Type B pancreatic cell (in vitro differentiated cells): Measurements from ENCODE around the gene SCAP. TPM values are rescaled to one million over a fixed set of nuclear protein-coding genes. Genes with fewer than 3 reads are reported as not detected.
"Not testable (repeated sequence)": the region's sequence is repeated elsewhere in the genome, so short reads cannot be mapped to it uniquely, and the experiment has no call there.

Source experiments
- DNase-seq: peaks from one replicate; pipeline ENCODE4 v3.0.0; 2021; ENCODE audit warnings: mixed read lengths; ENCODE audit not compliant: unreplicated experiment; ENCODE audit errors: extremely low spot score
- H3K27ac Mint-ChIP-seq: 2 replicates; pipeline ENCODE4 v1.8.0; 2021; ENCODE audit warnings: mild to moderate bottlenecking, mixed read lengths
- H3K27me3 Mint-ChIP-seq: 2 replicates; pipeline ENCODE4 v1.8.0; 2021; ENCODE audit warnings: mixed read lengths
- H3K36me3 Mint-ChIP-seq: 2 replicates; pipeline ENCODE4 v1.8.0; 2021; ENCODE audit warnings: mixed read lengths
- H3K4me1 Mint-ChIP-seq: one replicate; pipeline ENCODE4 v1.8.0; 2021; ENCODE audit warnings: mixed read lengths; ENCODE audit not compliant: unreplicated experiment
- H3K4me3 Mint-ChIP-seq: 2 replicates; pipeline ENCODE4 v1.8.0; 2021; ENCODE audit warnings: mild to moderate bottlenecking, mixed read lengths
- H3K9me3 Mint-ChIP-seq: 2 replicates; pipeline ENCODE4 v1.8.0; 2021; ENCODE audit warnings: mixed read lengths
- total RNA-seq: library from RNA; stranded (reverse); gene quantifications from 2 replicates; pipeline ENCODE4 v1.2.1, GENCODE V29; 2021; ENCODE audit warnings: low replicate concordance
- TF ChIP-seq, protein P1 (sequence below): fragments of 200-600 bp; sonication (generic); conservative IDR thresholded peaks from 2 replicates; pipeline ENCODE4 v1.5.0; 2021; ENCODE audit warnings: antibody characterized with exemption, mild to moderate bottlenecking

SCAP gene
- total RNA-seq, 1 donor from 2014 or later = 106 TPM

DNA sequence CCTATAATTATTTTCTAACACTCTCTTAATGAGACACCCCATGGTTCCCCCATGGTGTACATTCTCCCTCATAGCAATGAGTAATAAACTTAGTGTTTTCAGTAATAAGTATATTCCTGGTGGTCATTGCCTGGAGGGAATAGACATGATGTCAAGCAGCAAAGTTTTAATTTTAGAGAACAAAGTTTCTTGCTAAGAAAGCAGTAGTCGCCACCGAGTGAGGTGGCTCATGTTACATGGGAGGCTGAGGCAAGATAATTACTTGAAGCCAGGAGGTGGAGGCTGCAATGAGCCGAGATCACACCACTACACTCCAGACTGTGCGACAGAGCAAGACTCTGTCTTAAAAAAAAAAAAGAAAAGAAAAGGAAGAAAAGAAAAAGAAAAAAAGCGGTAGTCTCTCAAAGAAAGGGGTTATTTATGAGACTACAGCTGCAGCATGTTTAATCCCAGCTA is 40.2 kb upstream of the SCAP start:
- no peaks in the 10 kb centered on the region for H3K36me3 Mint-ChIP-seq
- no peaks in the 10 kb centered on the region for H3K9me3 Mint-ChIP-seq
- peak overlapping the region; percentile 13 for H3K27ac Mint-ChIP-seq
- peak overlapping the region; percentile 38 for H3K4me3 Mint-ChIP-seq
- TF ChIP-seq, protein P1, sequence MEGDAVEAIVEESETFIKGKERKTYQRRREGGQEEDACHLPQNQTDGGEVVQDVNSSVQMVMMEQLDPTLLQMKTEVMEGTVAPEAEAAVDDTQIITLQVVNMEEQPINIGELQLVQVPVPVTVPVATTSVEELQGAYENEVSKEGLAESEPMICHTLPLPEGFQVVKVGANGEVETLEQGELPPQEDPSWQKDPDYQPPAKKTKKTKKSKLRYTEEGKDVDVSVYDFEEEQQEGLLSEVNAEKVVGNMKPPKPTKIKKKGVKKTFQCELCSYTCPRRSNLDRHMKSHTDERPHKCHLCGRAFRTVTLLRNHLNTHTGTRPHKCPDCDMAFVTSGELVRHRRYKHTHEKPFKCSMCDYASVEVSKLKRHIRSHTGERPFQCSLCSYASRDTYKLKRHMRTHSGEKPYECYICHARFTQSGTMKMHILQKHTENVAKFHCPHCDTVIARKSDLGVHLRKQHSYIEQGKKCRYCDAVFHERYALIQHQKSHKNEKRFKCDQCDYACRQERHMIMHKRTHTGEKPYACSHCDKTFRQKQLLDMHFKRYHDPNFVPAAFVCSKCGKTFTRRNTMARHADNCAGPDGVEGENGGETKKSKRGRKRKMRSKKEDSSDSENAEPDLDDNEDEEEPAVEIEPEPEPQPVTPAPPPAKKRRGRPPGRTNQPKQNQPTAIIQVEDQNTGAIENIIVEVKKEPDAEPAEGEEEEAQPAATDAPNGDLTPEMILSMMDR = no peak
- peaks cover 15% of the 10 kb centered on the region for H3K4me1 Mint-ChIP-seq
- H3K27me3 Mint-ChIP-seq = no peaks in the 10 kb centered on the region
- DNase-seq = no peak

DNA sequence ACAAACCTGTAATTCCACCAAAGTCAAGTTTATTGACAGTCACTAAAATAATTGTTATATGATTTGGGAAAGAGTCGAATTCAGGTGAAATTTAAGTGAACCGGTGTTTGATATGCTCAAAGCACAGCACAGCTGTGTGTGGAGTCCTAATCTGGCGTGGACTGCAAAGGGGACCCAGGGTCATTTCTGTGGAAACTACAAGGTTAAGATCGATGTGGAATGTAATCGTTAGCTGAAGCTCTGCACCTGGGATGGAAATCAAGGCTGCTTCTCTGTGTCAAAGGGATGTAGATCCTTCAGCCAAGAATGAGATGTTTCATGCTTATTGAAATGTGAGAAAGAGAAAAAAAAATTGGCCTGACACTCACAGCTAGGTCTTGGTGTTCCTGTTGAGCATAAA is 39.4 kb upstream of the SCAP start:
- Mint-ChIP-seq H3K4me3 (peak overlapping the region; percentile 79), H3K27ac (peak overlapping the region; percentile 13)

DNA sequence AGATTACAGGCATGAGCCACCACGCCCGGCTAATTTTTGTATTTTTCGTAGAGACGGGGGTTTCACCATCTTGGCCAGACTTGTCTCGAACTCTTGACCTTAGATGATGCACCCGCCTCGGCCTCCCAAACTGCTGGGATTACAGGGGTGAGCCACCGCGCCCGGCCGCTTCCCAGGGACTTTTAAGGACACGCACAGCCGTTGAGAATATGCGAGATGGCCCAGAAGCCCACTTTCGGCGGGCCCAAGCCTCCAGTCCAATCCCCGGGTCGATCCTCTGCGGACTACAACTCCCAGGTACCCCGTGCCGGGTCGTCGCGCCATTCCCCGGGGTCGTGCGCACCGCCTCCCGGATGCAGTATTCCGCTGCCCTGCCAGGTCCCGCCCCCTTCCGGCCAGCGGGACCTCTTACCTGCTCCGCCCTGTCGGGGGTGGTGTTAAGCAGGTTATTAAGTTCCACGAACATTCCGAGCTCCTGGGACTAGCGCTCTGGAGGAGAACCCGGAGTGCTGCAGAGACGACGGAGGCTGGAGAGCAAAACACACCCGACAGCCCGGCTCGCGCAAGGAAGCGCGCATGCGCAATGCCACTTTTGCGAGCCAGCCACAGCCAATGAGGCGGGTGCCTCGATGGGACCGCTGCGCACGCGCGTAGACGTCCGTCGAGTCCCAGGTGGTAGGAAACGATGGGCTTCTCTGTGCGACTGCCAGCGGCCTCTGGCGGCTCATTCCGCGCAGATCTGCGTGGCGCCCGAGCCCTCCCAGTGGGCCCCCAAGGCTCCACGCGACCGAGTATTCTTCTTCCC is 37.6 kb upstream of the SCAP start, which contains the start of gene ELP6:
Gene ELP6, minus strand, starts transcription at position 588 of the 805 bp plus-strand sequence. Its CDS starts 122 bp downstream, at position 466.
- TF ChIP-seq, protein P1 = peak; percentile 67
- Mint-ChIP-seq H3K9me3 (no peaks in the 10 kb centered on the region), H3K4me3 (peak within 1 kb of the TSS; percentile 99), H3K27ac (peak within 1 kb of the TSS; percentile 96), H3K4me1 (peaks cover 15% of the 10 kb centered on the region), H3K27me3 (no peaks in the 10 kb centered on the region), H3K36me3 (no peaks in the 10 kb centered on the region)
- DNase-seq = peak; percentile 97

More for the DNA sequence above, 39.4 kb upstream of the SCAP start:
- DNase-seq = no peak
- TF ChIP-seq, protein P1 = no peak
- no peaks in the 10 kb centered on the region for H3K9me3 Mint-ChIP-seq
- no peaks in the 10 kb centered on the region for H3K27me3 Mint-ChIP-seq
- H3K36me3 Mint-ChIP-seq = no peaks in the 10 kb centered on the region
- H3K4me1 Mint-ChIP-seq = peaks cover 15% of the 10 kb centered on the region

DNA sequence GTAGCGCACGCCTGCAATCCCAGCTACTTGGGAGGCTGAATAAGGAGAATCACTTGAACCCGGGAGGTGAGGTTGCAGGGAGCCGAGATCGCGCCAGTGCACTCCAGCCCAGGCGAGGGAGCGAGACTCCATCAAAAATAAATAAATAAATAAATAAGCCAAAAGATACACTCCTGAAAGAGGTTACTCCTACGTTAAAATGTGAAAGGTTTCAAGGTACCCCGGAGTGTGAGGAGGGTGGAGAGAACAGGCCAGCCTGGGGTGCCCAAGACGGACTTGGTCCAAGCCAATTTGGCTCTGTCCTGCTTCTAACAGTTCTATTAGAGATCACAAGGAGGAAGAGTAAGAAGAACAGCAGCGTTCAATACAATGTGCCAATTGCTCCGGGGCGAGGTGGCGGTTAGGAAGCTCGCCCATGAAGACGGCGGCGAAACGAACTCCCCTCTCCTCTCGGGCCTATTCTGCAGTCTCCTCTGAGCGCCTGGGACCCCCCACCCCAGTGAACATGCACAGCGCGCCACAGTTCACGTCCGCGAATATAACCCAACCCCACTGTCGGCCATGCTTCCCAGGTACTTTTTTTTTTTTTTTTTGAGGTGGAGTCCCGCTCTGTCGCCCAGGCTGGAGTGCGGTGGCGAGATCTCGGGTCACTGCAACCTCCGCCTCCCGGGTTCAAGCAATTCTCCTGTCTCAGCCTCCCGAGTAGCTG is 36.8 kb upstream of the SCAP start:
- no peaks in the 10 kb centered on the region for H3K9me3 Mint-ChIP-seq
- peaks cover 15% of the 10 kb centered on the region for H3K4me1 Mint-ChIP-seq
- H3K36me3 Mint-ChIP-seq = no peaks in the 10 kb centered on the region
- no peaks in the 10 kb centered on the region for H3K27me3 Mint-ChIP-seq
- peak overlapping the region; percentile 96 for H3K27ac Mint-ChIP-seq
- no peak for DNase-seq
- peak overlapping the region; percentile 99 for H3K4me3 Mint-ChIP-seq
- TF ChIP-seq, protein P1 = no peak

DNA sequence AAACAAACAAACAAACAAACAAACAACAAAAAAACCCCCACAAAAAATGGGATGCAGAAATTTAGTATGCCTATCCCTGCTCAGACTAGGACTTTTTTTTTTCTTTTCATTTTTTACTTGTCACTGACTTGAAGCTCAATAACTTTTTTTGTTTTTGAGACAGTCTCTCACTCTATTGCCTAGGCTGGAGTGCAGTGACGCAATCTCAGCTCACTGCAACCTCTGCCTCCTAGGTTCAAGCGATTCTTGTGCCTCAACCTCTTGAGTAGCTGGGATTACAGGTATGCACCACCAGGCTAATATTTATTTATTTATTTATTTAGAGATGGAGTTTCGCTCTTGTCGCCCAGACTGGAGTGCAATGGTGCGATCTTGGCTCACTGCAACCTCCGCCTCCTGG is 29.5 kb upstream of the SCAP start:
- not testable (repeated sequence) for H3K27ac Mint-ChIP-seq, H3K27me3 Mint-ChIP-seq
- H3K36me3 Mint-ChIP-seq = peaks cover 11% of the 10 kb centered on the region

DNA sequence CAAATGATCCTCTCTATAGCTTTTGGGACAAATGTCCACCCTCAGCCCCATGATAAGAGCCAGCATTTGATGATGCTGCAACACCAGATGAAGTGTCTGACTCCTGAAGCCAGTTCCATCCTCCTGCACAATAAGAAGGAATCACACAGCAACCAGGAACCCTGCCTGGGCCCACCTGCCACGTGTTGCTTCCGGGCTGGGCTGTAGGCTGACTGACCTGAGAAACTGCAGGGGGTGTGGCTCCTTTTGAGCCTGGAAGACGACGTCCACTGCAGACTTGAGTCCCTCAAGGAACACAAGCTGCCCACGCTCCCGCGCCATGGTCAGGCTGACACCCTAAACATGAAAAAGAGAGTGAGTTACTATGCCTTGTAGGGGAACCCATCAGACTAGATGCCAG is 28.4 kb upstream of the SCAP start:
- TF ChIP-seq, protein P1 = no peak
- no peaks in the 10 kb centered on the region for H3K9me3 Mint-ChIP-seq
- H3K4me1 Mint-ChIP-seq = no peaks in the 10 kb centered on the region
- H3K27me3 Mint-ChIP-seq = no peaks in the 10 kb centered on the region
- no peak overlapping the region for H3K4me3 Mint-ChIP-seq
- no peak overlapping the region for H3K27ac Mint-ChIP-seq
- peaks cover 11% of the 10 kb centered on the region for H3K36me3 Mint-ChIP-seq
- DNase-seq = no peak

More for the DNA sequence above, 29.5 kb upstream of the SCAP start:
- H3K9me3 Mint-ChIP-seq, H3K4me3 Mint-ChIP-seq, H3K4me1 Mint-ChIP-seq, DNase-seq: not testable (repeated sequence)
